G401.6 (cell line): ENCODE measurements around the gene KRTAP4-4.
"Not testable (repeated sequence)": the region's sequence is repeated elsewhere in the genome, so short reads cannot be mapped to it uniquely, and the experiment has no call there.

Experiments
- FAIRE-seq: peaks from 2 replicates; lab custom pipeline; 2012; peaks lifted over from hg19 to GRCh38; lab: Jason Lieb, UNC

KRTAP4-4 gene

GRCh38 chr17:41160648-41161047 is at the start of gene KRTAP4-4:
TSS of gene KRTAP4-4 (minus strand) at chr17:41160748. CDS start at chr17:41160691, 57 bp downstream.
- FAIRE-seq: no peak

DNA sequence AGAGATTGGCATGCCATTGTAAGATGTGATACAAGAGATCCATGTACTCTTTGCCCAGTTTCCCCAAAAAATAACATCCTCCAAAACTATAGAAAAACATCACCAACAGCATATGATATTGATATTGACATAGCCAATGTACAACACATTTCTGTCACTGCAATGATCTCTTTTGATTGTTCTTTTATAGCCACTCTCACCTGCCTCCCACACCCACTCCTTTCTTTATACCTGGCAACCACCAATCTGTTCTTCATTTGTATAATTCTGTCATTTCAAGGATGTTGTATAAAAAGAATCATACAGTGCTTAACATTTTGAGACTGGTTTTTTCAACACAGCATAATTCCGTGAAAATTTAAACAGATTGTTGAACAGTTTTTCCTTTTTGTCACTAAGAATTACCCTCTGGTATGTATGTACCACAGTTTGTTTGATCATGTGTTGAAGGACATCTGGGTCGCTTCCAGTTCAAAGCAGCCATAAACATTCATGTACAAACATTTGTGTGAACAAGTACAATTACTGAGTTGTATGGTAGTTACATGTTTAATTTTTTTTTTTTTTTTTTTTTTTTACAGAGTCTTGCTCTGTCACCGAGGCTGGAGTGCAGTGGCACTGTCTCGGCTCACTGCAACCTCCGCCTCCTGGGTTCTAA is 39.0 kb upstream of the KRTAP4-4 start:
- FAIRE-seq: no peak

- FAIRE-seq: no peak
These were observed 35.5 kb upstream of the KRTAP4-4 start for GRCh38 chr17:41196068-41196467.

- FAIRE-seq: no peak
These were observed 29.8 kb upstream of the KRTAP4-4 start for GRCh38 chr17:41190328-41190727.

- FAIRE-seq: not testable (repeated sequence)
These were observed 29.3 kb upstream of the KRTAP4-4 start, which contains the start of gene KRTAP9-1 for GRCh38 chr17:41189837-41190318. TSS of gene KRTAP9-1 (plus strand) at chr17:41189887. CDS start at chr17:41189887, 0 bp downstream.

DNA sequence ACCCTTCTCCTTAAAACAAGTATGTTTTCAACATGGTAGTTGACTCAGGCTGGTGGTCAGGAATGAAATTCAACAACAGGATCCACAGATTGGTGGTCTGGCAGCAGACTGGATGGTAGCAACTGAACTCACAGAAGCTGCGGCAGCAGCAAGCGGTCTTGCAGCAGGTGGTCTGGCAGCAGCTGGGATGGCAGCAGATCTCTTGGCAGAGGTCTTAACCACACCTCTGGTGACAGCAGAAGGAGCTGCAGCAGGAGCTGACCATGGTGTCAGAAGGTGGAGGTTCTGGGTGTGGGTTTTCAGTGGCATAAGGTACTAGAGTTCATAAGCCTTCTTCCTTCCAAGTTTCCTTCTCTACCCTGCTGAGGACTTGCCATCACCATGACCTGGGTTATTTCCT is 26.3 kb upstream of the KRTAP4-4 start:
- FAIRE-seq: no peak

- FAIRE-seq: no peak
These were observed 24.5 kb upstream of the KRTAP4-4 start for GRCh38 chr17:41185001-41185400.

DNA sequence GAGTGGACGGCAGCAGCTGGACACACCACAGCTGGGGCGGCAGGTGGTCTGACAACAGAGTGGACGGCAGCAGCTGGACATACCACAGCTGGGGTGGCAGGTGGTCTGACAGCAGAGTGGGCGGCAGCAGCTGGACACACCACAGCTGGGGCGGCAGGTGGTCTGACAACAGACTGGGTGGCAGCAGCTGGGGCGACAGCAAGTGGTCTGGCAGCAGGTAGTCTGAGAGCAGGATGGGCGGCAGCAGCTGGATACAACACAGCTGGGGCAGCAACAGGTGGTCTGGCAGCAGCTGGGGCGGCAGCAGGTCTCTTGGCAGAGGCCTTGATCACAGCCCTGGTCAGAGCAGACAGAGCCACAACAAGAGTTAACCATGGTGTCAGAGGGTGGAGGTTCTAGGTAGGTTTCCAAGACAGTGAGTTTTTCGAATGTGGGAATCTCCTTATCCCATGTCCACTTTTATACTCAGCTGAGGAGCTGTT is 24.0 kb upstream of the KRTAP4-4 start, which contains the start of gene KRTAP4-1:
TSS of gene KRTAP4-1 (minus strand) at position 432 of the 482 bp plus-strand sequence. CDS start at position 375, 57 bp downstream.
- no peak for FAIRE-seq

- FAIRE-seq: no peak
These were observed 18.5 kb upstream of the KRTAP4-4 start for GRCh38 chr17:41178843-41179616.

DNA sequence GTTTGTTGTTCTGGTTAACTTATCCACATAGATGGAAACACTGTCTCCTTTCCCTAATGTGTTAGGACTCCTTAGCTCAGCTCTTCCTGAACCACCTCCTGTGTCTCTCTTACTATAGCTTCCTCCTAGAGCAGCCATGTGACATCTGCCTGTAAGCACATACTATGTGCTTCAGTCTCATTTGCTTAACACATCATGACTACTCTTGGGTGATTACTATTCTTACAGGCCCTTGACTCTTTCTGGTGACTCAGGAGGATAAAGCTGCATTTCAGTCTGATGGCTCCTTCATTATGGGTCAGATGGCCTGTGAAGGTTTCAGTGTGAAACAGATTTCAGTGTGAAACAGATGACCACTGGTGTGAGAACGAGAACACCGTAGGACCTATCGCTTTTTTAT is 17.8 kb upstream of the KRTAP4-4 start:
- no peak for FAIRE-seq

GRCh38 chr17:41177727-41178271 is 17.3 kb upstream of the KRTAP4-4 start, which contains the start of gene KRTAP4-2:
TSS of gene KRTAP4-2 (minus strand) at chr17:41178221. CDS start at chr17:41178164, 57 bp downstream.
- FAIRE-seq: no peak

DNA sequence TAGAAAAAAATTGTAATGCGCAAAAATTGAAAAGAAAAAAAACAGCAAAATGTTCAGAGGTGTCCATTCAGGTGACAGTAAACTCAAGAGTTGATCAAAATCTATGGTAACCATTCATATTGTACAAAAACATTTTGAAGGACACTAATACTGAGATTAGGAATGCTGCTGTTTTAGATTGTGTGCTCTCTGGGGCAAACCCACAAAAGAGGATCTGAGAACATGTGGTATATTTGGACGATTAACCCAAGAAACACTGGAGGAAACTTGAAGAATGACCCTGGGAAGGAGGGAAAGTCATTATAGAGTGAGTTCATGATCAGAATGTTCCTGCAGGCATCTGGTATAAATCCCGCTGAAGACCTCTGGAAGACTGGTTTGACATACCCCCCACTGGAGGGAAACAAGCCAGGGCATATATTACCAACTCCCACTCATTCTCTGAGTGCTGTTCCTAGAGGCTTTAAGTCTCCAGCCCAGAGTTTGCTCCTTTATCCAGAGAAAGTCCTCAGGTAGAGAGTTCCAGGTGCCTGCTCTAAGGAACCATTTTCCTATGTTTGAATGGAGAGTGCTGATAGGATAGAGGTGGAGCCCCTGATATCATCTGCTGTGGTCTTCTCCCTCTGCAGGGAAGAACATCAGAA is 16.3 kb upstream of the KRTAP4-4 start:
- no peak for FAIRE-seq

DNA sequence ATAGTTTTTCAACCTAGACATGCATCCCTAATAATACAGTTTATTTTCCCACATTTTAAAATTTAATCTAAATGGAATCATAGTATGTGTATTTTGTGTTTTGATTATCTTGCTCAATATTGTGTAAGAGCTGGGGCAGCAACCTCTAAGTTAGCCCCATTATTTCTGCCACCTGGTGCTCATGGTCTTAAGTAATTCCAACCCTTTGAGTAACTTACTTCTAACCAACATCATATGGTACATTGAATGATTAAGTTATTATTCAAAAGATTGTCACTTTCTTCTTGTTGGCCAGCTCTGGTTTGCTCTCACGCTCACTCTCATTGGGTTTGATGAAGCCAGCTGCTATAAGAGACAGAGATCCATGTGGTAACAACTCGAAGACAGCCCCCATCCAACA is 11.3 kb upstream of the KRTAP4-4 start:
- FAIRE-seq: no peak

DNA sequence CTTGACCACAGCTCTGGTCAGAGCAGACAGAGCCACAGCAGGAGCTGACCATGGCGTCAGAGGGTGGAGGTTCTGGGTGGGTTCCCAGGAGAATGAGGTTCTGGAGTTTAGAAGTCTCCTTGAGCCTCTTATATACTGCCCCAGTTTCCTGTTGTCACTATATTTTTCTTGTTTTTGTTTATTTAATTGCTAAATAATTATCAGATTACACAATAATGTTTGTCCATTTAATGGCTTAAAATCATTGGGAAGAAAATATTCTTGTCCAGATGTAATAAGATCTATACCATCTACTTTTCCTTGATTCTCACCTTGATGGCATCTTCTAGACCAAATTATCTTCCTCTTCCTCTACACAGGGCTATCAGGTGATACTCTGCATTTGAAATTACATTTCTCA is 7.6 kb upstream of the KRTAP4-4 start, which contains the start of gene KRTAP4-3:
TSS of gene KRTAP4-3 (minus strand) at position 101 of the 400 bp plus-strand sequence. CDS start at position 52, 49 bp downstream.
- FAIRE-seq: no peak

DNA sequence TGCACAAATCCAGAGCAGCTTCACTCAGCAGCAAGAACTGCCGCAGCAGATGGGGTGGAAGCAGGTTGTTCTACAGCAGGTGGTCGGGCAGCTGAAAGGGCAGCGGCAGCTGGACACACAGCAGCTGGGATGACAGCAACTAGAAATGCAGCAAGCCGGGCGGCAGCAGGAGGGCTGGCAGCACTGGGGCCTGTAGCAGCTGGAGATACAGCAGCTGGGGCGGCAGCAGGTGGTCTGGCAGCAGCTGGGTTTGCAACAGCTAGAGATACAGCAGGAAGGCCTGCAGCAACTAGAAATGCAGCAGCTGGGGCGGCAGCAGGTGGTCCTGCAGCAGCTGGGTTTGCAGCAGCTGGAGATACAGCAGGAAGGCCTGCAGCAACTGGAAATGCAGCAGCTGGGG is 7.0 kb upstream of the KRTAP4-4 start:
- no peak for FAIRE-seq

GRCh38 chr17:41163828-41164227 is 3.3 kb upstream of the KRTAP4-4 start:
- no peak for FAIRE-seq

DNA sequence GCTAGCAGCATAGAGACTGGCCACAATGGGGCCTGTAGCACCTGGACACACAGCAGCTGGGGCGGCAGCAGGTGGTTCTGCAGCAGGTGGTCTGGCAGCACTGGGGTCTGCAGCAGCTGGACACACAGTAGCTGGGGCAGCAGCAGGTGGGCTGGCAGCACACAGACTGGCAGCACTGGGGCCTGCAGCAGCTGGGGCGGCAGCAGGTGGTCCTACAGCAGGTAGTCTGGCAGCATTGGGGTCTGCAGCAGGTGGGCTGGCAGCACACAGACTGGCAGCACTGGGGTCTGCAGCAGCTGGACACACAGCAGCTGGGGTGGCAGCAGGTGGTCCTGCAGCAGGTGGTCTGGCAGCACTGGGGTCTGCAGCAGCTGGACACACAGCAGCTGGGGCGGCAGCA is 358 bp downstream of the KRTAP4-4 start:
- not testable (repeated sequence) for FAIRE-seq

DNA sequence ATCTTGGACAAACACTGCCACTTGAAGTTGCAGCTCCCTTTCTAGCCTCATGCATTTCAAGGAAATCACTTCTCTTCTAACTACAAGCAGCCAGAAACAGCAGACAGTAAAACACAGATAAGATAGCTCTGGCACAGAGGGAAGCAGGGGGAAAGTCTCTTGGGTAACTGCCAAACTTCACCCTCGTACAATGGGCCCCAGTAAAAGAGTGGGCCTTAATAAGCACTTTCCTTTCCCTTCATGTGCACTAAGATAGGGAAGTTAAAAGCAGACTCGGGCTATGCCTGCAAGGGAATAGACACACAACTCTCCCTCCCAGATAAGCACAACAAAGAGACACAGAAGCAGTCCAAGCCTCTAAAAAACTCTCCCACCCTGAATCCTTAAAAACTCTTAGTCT is 6.7 kb downstream of the KRTAP4-4 start:
- FAIRE-seq: no peak

GRCh38 chr17:41151525-41151924 is 9.0 kb downstream of the KRTAP4-4 start:
- no peak for FAIRE-seq

DNA sequence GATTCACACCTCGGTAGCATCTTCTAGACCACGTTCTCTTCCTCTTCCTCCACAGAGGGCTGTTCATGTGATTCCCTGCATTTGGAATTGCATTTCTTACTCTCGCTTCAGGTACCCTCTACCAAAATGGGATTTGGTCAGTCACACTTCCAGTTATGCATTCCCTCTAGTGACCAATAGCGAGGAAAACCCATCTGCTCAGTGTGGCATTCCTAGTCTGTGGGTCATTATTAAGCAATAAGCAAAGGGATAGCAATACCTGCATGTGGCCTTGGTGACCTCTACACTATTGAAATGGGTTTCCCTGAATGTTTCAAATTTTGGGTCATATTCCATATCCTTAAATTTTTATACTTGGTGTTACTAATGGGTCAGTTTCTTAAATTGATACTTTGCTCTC is 10.5 kb downstream of the KRTAP4-4 start:
- FAIRE-seq: no peak

DNA sequence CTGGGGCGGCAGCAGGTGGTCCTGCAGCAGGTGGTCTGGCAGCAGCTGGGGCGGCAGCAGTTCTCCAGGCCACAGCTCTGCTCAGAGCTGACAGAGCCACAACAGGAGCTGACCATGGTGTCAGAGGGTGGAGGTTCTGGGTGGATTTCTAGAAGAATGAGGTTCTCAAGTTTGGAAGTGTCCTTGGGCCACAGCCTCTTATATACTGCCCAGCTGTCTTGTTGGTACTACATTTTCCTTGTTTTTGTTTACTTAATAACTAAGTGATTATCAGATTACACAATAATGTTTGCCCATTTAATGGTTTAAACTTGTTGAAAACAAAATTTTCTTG is 10.9 kb downstream of the KRTAP4-4 start, which contains the start of gene KRTAP4-5:
TSS of gene KRTAP4-5 (minus strand) at position 174 of the 334 bp plus-strand sequence. CDS start at position 116, 58 bp downstream.
- no peak for FAIRE-seq
